Endothelial cell (in vitro differentiated cells): ENCODE measurements around the gene PLA2G3. TPM values are rescaled to one million over a fixed set of nuclear protein-coding genes. Genes with fewer than 3 reads are reported as not detected.

Source experiments
- DNase-seq: peaks from one replicate; pipeline ENCODE4 v3.0.0; 2021; ENCODE audit warnings: low spot score
- H3K27ac Mint-ChIP-seq: one replicate; pipeline ENCODE4 v1.8.0; 2021; ENCODE audit warnings: mixed read lengths, inconsistent platforms; ENCODE audit not compliant: unreplicated experiment
- H3K27me3 Mint-ChIP-seq: one replicate; pipeline ENCODE4 v1.8.0; 2021; ENCODE audit warnings: mild to moderate bottlenecking, moderate library complexity, mixed read lengths, inconsistent platforms; ENCODE audit not compliant: unreplicated experiment
- H3K36me3 Mint-ChIP-seq: one replicate; pipeline ENCODE4 v1.8.0; 2021; ENCODE audit warnings: mild to moderate bottlenecking, low read depth, mixed read lengths, inconsistent platforms; ENCODE audit not compliant: unreplicated experiment
- H3K4me1 Mint-ChIP-seq: one replicate; pipeline ENCODE4 v1.8.0; 2021; ENCODE audit warnings: mild to moderate bottlenecking, mixed read lengths, inconsistent platforms; ENCODE audit not compliant: unreplicated experiment
- H3K4me3 Mint-ChIP-seq: one replicate; pipeline ENCODE4 v1.8.0; 2021; ENCODE audit warnings: mild to moderate bottlenecking, mixed read lengths, inconsistent platforms; ENCODE audit not compliant: unreplicated experiment
- H3K9me3 Mint-ChIP-seq: one replicate; pipeline ENCODE4 v1.8.0; 2021; ENCODE audit warnings: mixed read lengths, inconsistent platforms; ENCODE audit not compliant: unreplicated experiment
- microRNA-seq: library from miRNA; unstranded; fragments of <30 nt; microRNA quantifications from one replicate; pipeline ENCODE4, GENCODE V29; 2020; ENCODE audit not compliant: unreplicated experiment
- total RNA-seq: library from RNA; stranded (reverse); fragmentation: NEBNext Ultra II Directional; extraction: Animal tissue kit (Norgen Biotek cat#: 25700); gene quantifications from one replicate; pipeline ENCODE4 v1.2.1, GENCODE V29; 2021; ENCODE audit not compliant: unreplicated experiment
- TF ChIP-seq, protein P1 (sequence below): fragments of 200-600 bp; sonication (generic); IDR thresholded peaks from one replicate; pipeline ENCODE4 v1.5.0; 2021; ENCODE audit warnings: antibody characterized with exemption; ENCODE audit not compliant: unreplicated experiment

Gene PLA2G3
- total RNA-seq, 1 donor from 2014 or later, result 2.8 TPM

GRCh38 chr22:31084811-31085492 lies 55.4 kb downstream of the PLA2G3 start:
- Mint-ChIP-seq H3K36me3 (peaks cover 43% of the 10 kb centered on the region), H3K27me3 (peaks cover 9% of the 10 kb centered on the region), H3K27ac (peak overlapping the region; percentile 90), H3K4me3 (peak overlapping the region; percentile 82), H3K9me3 (no peaks in the 10 kb centered on the region), H3K4me1 (peaks cover 51% of the 10 kb centered on the region)
- TF ChIP-seq, protein P1, sequence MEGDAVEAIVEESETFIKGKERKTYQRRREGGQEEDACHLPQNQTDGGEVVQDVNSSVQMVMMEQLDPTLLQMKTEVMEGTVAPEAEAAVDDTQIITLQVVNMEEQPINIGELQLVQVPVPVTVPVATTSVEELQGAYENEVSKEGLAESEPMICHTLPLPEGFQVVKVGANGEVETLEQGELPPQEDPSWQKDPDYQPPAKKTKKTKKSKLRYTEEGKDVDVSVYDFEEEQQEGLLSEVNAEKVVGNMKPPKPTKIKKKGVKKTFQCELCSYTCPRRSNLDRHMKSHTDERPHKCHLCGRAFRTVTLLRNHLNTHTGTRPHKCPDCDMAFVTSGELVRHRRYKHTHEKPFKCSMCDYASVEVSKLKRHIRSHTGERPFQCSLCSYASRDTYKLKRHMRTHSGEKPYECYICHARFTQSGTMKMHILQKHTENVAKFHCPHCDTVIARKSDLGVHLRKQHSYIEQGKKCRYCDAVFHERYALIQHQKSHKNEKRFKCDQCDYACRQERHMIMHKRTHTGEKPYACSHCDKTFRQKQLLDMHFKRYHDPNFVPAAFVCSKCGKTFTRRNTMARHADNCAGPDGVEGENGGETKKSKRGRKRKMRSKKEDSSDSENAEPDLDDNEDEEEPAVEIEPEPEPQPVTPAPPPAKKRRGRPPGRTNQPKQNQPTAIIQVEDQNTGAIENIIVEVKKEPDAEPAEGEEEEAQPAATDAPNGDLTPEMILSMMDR, result peak; percentile 91
- DNase-seq, result peak; percentile 86

Small RNA genes lying within 50 kb of the gene (microRNA-seq; reads per million reads assigned to microRNA genes)
- gene MIR3928, result 5.0 reads per million, percentile 49 among the genes with 10 or more reads in this experiment

Other genes starting within 250 kb of the PLA2G3 start
- gene MORC2, start 171.7 kb downstream of the PLA2G3 start, total RNA-seq, result 56.2 TPM
- gene TUG1, start 171.2 kb downstream of the PLA2G3 start, total RNA-seq, result 155 TPM
- gene SMTN, start 59.2 kb downstream of the PLA2G3 start, total RNA-seq, result 736 TPM
- 35.4 TPM for gene SELENOM, start 32.9 kb downstream of the PLA2G3 start, total RNA-seq
- gene INPP5J, start 17.5 kb downstream of the PLA2G3 start, total RNA-seq, result 2.8 TPM
- gene RNF185, start 19.7 kb upstream of the PLA2G3 start, total RNA-seq, result 30.9 TPM
- gene LIMK2, start 71.8 kb upstream of the PLA2G3 start, total RNA-seq, result 248 TPM
- gene PIK3IP1, start 152.0 kb upstream of the PLA2G3 start, total RNA-seq, result 13.4 TPM
- gene PATZ1, start 205.8 kb upstream of the PLA2G3 start, total RNA-seq, result 54.0 TPM